BJ (cell line): ENCODE data around the gene TRAPPC5. TPM values are rescaled to one million over a fixed set of nuclear protein-coding genes. Genes with fewer than 3 reads are reported as not detected.

ENCODE experiments used
- CTCF ChIA-PET: fragments of 350-600 bp; formaldehyde crosslinking; extraction: SDS; loops from one replicate; lab custom pipeline; 2021; ENCODE audit warnings: antibody characterized with exemption, inconsistent platforms; lab: Yijun Ruan, JAX
- POLR2A ChIA-PET: fragments of 300-600 bp; sonication (Branson Sonifier 250); formaldehyde crosslinking; extraction: SDS; loops from one replicate; lab custom pipeline; 2021; ENCODE audit warnings: antibody characterized with exemption; lab: Charles Lee
- DNase-seq: peaks from one replicate; pipeline ENCODE4 v3.0.0-alpha.2; 2011; ENCODE audit warnings: low read depth
- H3K27me3 ChIP-seq: 2 replicates; pipeline ENCODE4 v1.6.0; 2011; ENCODE audit warnings: low read length; ENCODE audit not compliant: control insufficient read depth, insufficient read depth
- H3K36me3 ChIP-seq: 2 replicates; pipeline ENCODE4 v1.5.1; 2011; ENCODE audit warnings: low read length; ENCODE audit not compliant: control insufficient read depth, insufficient read depth
- H3K4me3 ChIP-seq: 2 replicates; pipeline ENCODE4 v1.5.1; 2011; ENCODE audit warnings: low read depth, mild to moderate bottlenecking, control low read depth, low read length
- CTCF ChIP-seq: IDR thresholded peaks from 2 replicates; pipeline ENCODE4 v1.5.1; 2011; ENCODE audit warnings: low read depth, mild to moderate bottlenecking, control low read depth, inconsistent platforms, low read length, moderate library complexity; ENCODE audit not compliant: insufficient read depth
- polyA plus RNA-seq: library from polyadenylated mRNA; depleted of rRNA; stranded (reverse); fragments of >200 nt; gene quantifications from 2 replicates; pipeline ENCODE4 v1.2.3, GENCODE V29; 2011; rRNA removed

Gene TRAPPC5
- polyA plus RNA-seq, 1 experiment = 85.1 TPM

DNA sequence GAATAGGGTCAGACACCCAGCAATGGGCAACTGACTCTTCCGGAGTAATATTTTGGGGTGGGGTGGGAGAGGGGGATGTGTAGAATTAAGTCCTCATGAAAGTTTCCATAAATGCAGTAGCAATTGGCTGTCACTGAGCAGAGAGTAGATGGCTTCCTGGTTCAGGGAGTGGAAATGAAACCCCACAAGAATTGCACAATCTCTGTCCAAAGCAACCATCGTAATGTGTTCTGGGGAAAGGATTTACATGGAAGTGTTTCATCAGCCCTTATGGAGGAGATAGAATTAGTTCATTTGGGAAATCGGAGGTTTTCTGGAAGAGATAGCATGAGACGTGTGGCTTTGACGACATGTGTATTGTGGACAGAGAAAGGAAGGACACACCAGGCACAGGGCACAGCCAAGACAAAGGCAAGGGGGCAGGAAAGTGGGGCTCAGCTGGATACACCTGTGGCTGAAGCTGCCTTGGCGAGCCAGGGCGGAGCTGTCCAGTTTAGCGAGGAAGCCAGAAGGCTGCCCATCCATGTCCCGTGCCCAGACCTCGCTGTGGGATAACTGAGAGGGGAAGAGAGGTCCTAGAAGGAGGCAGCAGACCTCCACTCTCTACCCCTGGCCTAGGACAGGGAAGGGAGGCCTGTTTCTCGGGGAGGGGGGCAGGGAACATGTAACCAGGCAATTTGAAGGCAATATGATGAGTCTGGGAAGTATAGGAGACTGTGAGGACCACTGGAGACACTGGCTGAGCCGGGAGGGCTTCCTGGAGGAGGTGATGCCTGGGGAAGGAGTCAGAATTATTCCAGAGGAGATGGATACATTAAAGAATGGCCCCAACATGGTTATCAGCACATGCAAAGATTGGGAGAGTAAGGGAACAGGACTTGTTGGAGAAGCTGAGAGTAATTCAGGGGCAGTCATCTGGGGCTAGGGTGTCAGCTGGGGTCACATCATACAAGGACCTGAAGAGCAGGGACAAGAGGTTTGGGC, 53.9 kb downstream of the TRAPPC5 start:
- no peak overlapping the region for H3K4me3 ChIP-seq
- peaks cover 8% of the 10 kb centered on the region for H3K27me3 ChIP-seq
- DNase-seq = no peak
- CTCF ChIA-PET = interaction anchor here (1.8 kb wide), 1 partner anchor 13 kb away, joined by 5 read pairs; the partner anchor contains the start of gene CD209
- no peak for TF ChIP-seq CTCF
- H3K36me3 ChIP-seq = no peaks in the 10 kb centered on the region
- POLR2A ChIA-PET = no interaction called here

GRCh38 chr19:7736148-7736547, 55.5 kb downstream of the TRAPPC5 start:
- H3K27me3 ChIP-seq = peaks cover 4% of the 10 kb centered on the region
- no peak for TF ChIP-seq CTCF
- CTCF ChIA-PET = no interaction called here
- POLR2A ChIA-PET = interaction anchor here (0.6 kb wide), 1 partner anchor 17 kb away, joined by 3 read pairs; no protein-coding TSS in a partner anchor
- DNase-seq = no peak
- no peak overlapping the region for H3K4me3 ChIP-seq
- no peaks in the 10 kb centered on the region for H3K36me3 ChIP-seq

DNA sequence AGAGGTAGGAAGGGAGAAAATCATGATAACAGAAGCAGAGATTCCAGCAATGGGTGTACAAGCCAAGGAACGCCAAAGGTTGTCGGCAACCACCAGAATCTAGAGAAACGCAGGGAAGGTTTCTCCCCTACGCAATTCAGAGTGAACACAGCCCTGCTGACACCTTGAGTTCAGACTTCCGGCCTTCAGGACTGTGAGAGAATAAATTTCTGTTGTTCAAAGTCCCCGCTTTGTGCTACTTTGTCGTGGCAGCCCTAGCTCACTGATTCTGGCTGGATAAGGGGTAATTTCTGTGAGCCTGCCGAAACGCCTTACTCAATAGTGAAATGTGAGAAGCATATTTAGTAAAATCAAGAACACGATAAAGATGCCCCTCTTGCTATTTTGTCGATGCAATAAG, 56.6 kb downstream of the TRAPPC5 start:
- H3K4me3 ChIP-seq = no peak overlapping the region
- ChIA-PET CTCF (interaction anchor here (1.7 kb wide), 1 partner anchor 56 kb away, joined by 3 read pairs; the partner anchor contains the start of gene TRAPPC5), POLR2A (no interaction called here)
- TF ChIP-seq CTCF = no peak
- DNase-seq = no peak
- H3K36me3 ChIP-seq = no peaks in the 10 kb centered on the region
- no peaks in the 10 kb centered on the region for H3K27me3 ChIP-seq

Other genes starting within 250 kb of the TRAPPC5 start
- gene PEX11G, start 191.8 kb upstream of the TRAPPC5 start, polyA plus RNA-seq = 1.9 and 3.8 TPM in 2 replicates
- gene ZNF358, start 164.7 kb upstream of the TRAPPC5 start, polyA plus RNA-seq = 25.0 and 43.9 TPM in 2 replicates
- 24.6 and 50.6 TPM in 2 replicates for gene MCOLN1, start 158.2 kb upstream of the TRAPPC5 start, polyA plus RNA-seq
- 17.2 and 55.1 TPM in 2 replicates for gene PNPLA6, start 145.1 kb upstream of the TRAPPC5 start, polyA plus RNA-seq
- gene CAMSAP3, start 85.0 kb upstream of the TRAPPC5 start, polyA plus RNA-seq = not detected in 2 replicates
- gene XAB2, start 51.3 kb upstream of the TRAPPC5 start, polyA plus RNA-seq = 20.7 and 39.8 TPM in 2 replicates
- gene PET100, start 51.0 kb upstream of the TRAPPC5 start, polyA plus RNA-seq = 8.9 and 28.5 TPM in 2 replicates
- not detected in 2 replicates for gene PCP2, start 47.1 kb upstream of the TRAPPC5 start, polyA plus RNA-seq
- 28.6 and 39.4 TPM in 2 replicates for gene STXBP2, start 43.7 kb upstream of the TRAPPC5 start, polyA plus RNA-seq
- not detected in 2 replicates for gene RETN, start 11.8 kb upstream of the TRAPPC5 start, polyA plus RNA-seq
- gene MCEMP1, start 3.7 kb upstream of the TRAPPC5 start, polyA plus RNA-seq = not detected in 2 replicates
- not detected in 2 replicates for gene FCER2, start 21.3 kb downstream of the TRAPPC5 start, polyA plus RNA-seq
- not detected in 2 replicates for gene CLEC4G, start 51.3 kb downstream of the TRAPPC5 start, polyA plus RNA-seq
- not detected in 2 replicates for gene CD209, start 66.7 kb downstream of the TRAPPC5 start, polyA plus RNA-seq
- not detected in 2 replicates for gene CLEC4M, start 82.4 kb downstream of the TRAPPC5 start, polyA plus RNA-seq
- gene EVI5L, start 149.4 kb downstream of the TRAPPC5 start, polyA plus RNA-seq = 8.1 and 11.7 TPM in 2 replicates
- gene PRR36, start 193.6 kb downstream of the TRAPPC5 start, polyA plus RNA-seq = not detected in 2 replicates
- gene LRRC8E, start 207.7 kb downstream of the TRAPPC5 start, polyA plus RNA-seq = 6.0 and 8.6 TPM in 2 replicates
- gene MAP2K7, start 223.0 kb downstream of the TRAPPC5 start, polyA plus RNA-seq = 6.2 and 8.0 TPM in 2 replicates
- gene TGFBR3L, start 234.0 kb downstream of the TRAPPC5 start, polyA plus RNA-seq = 0.50 and 0.61 TPM in 2 replicates
- 16.6 and 28.2 TPM in 2 replicates for gene SNAPC2, start 239.5 kb downstream of the TRAPPC5 start, polyA plus RNA-seq
- 1.3 and 2.0 TPM in 2 replicates for gene CTXN1, start 245.3 kb downstream of the TRAPPC5 start, polyA plus RNA-seq